ENCODE measurements around the gene MUTYH.

Gene MUTYH

GRCh38 chr1:45353685-45354084 lies 13.4 kb upstream of the MUTYH start:
- FAIRE-seq (no peak), DNase-seq (ENCODE audit: extremely low spot score, insufficient read length, low read depth) (no peak)

- FAIRE-seq (no peak), DNase-seq (ENCODE audit: extremely low spot score, insufficient read length, low read depth) (no peak)
These were observed 11.3 kb upstream of the MUTYH start for GRCh38 chr1:45351508-45351907.

- no peak for FAIRE-seq
- no peak for DNase-seq (ENCODE audit: extremely low spot score, insufficient read length, low read depth)
These were observed 8.9 kb upstream of the MUTYH start for GRCh38 chr1:45348966-45349677.

- no peak for FAIRE-seq
- no peak for DNase-seq (ENCODE audit: extremely low spot score, insufficient read length, low read depth)
These were observed 8.3 kb upstream of the MUTYH start for GRCh38 chr1:45348609-45348965.

GRCh38 chr1:45348020-45348419 lies 7.8 kb upstream of the MUTYH start:
- no peak for DNase-seq (ENCODE audit: extremely low spot score, insufficient read length, low read depth)

GRCh38 chr1:45346473-45346872 lies 6.2 kb upstream of the MUTYH start:
- no peak for DNase-seq (ENCODE audit: extremely low spot score, insufficient read length, low read depth)
- FAIRE-seq: no peak

More at GRCh38 chr1:45348020-45348419, 7.8 kb upstream of the MUTYH start:
- FAIRE-seq: no peak

GRCh38 chr1:45345014-45345413 lies 4.8 kb upstream of the MUTYH start:
- DNase-seq (ENCODE audit: extremely low spot score, insufficient read length, low read depth): no peak
- FAIRE-seq: no peak

DNA sequence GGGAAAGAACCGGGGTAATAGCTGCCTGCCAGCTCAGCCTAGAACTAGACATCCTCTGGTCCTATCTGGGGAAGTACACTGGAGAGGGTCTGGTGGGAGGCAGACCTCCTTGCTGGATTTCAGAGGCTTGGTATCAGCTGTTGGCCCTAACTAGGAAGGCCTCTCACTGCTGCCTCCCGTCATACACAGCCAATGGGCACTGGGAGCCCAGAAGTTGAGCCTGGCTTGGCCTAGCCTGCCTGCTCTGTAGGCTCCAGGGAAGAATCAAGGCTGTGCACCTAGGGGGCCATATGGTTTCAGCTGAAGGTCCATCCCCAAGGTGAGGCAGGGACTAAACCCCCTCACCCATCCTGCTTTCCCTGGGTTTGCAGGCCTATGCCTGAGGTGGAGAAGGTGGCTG lies 4.3 kb upstream of the MUTYH start:
- no peak for DNase-seq (ENCODE audit: extremely low spot score, insufficient read length, low read depth)
- no peak for FAIRE-seq

GRCh38 chr1:45340816-45341466 lies 701 bp upstream of the MUTYH start:
- DNase-seq (ENCODE audit: extremely low spot score, insufficient read length, low read depth): no peak
- FAIRE-seq: peak; percentile 9

- no peak for FAIRE-seq
- DNase-seq (ENCODE audit: extremely low spot score, insufficient read length, low read depth): no peak
These were observed 2.5 kb downstream of the MUTYH start for GRCh38 chr1:45337630-45338325.

- FAIRE-seq: no peak
- DNase-seq (ENCODE audit: extremely low spot score, insufficient read length, low read depth): no peak
These were observed 4.3 kb downstream of the MUTYH start for GRCh38 chr1:45335855-45336324.

GRCh38 chr1:45334308-45335245 lies 5.7 kb downstream of the MUTYH start:
- DNase-seq (ENCODE audit: extremely low spot score, insufficient read length, low read depth): no peak
- FAIRE-seq: no peak

DNA sequence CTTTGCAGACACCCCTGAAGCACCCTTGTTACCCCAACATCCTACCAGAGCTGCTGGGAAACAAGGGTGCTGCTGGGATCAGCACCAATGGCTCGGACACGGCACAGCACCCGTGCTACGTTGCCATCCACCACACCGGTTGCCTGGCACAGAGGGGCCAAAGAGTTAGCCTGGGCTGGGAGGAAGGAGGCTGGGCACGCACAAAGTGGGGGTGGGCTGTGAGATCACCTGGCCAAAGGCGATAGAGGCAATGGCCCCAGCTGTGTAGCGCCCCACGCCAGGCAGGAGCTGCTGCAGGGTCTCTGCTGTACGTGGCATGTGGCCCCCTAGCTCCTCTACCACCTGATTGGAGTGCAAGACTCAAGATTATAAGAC lies 7.9 kb downstream of the MUTYH start:
- FAIRE-seq (no peak), DNase-seq (ENCODE audit: extremely low spot score, insufficient read length, low read depth) (no peak)

- FAIRE-seq (no peak), DNase-seq (ENCODE audit: extremely low spot score, insufficient read length, low read depth) (no peak)
These were observed 8.5 kb downstream of the MUTYH start for GRCh38 chr1:45331436-45332345.

DNA sequence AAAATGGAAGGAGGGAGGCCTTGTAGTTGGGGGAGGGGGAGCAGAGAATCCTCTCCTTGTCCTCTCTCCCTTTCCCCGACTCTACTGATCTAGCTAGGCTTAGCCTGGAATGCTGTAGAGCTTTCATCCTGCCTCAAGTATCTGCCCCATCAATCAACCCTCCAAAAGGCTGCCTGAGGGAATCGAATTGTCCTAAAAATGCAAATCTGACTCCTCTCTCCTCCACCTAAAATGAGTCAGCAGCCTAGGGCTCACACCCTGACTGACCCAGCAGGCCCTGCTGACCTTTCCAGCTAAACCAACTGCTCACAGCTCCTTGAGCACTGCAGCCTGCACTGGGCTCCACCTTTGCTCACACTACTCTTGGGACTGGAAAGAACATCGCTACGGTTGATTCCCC lies 10.8 kb downstream of the MUTYH start:
- DNase-seq (ENCODE audit: extremely low spot score, insufficient read length, low read depth) (no peak), FAIRE-seq (no peak)

DNA sequence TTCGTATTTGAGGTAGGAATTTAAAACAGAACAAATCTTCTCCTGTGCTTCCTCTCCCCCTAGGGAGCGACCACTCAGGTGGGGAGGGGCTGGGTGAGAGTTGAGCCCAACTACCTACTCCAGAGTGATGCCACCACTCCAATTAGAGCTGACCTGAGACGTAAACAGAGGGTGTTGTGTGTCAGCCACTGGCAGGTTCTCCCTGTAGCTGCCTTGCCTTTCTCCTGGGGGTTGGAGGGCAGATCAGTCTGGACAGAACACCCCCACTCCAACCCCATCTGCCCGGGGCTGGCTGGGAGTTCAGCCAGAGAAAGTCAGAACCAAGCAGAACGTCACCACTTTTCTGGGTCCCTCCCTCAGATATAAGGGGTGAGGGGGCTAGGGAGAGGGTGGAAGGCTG lies 11.6 kb downstream of the MUTYH start:
- FAIRE-seq: no peak
- no peak for DNase-seq (ENCODE audit: extremely low spot score, insufficient read length, low read depth)

DNA sequence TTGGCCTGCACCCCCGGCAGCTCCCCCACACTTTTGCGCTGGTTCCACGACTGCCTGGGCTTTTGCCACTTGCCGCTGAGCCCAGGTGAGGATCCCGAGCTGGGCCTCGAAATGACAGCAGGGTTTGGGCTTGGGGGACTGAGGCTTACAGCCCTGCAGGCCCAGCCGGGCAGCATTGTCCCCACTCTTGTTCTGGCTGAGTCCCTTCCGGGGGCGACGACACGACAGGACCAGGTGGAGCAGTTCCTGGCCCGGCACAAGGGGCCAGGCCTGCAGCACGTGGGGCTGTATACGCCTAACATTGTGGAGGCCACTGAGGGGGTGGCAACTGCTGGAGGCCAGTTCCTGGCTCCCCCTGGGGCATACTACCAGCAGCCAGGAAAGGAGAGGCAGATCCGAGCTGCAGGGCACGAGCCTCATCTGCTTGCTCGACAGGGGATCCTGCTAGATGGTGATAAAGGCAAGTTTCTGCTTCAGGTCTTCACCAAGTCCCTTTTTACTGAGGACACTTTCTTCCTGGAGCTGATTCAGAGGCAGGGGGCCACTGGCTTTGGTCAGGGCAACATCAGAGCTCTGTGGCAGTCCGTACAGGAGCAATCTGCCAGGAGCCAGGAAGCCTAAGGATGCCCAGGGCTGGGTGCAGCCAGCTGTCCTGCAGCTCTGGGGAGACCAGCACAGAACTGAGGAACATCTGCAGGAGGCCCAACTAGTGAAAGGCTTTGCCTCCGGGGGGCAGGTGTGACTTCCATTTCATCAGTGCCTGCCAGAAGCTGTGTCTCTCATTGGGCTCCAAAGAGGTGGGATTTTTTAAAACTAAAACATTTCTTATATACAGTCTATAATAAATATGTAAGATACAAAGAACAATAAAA lies 12.4 kb downstream of the MUTYH start:
- FAIRE-seq: peak; percentile 36

More for the DNA sequence above, 12.4 kb downstream of the MUTYH start:
- DNase-seq (ENCODE audit: extremely low spot score, insufficient read length, low read depth): no peak
